Measurements from ENCODE around the gene KLHDC3.
"Not testable (repeated sequence)": the region's sequence is repeated elsewhere in the genome, so short reads cannot be mapped to it uniquely, and the experiment has no call there.

GRCh38 chr6:43041475-43041874, 27.4 kb downstream of the KLHDC3 start:
- TF ChIP-seq, protein P1, sequence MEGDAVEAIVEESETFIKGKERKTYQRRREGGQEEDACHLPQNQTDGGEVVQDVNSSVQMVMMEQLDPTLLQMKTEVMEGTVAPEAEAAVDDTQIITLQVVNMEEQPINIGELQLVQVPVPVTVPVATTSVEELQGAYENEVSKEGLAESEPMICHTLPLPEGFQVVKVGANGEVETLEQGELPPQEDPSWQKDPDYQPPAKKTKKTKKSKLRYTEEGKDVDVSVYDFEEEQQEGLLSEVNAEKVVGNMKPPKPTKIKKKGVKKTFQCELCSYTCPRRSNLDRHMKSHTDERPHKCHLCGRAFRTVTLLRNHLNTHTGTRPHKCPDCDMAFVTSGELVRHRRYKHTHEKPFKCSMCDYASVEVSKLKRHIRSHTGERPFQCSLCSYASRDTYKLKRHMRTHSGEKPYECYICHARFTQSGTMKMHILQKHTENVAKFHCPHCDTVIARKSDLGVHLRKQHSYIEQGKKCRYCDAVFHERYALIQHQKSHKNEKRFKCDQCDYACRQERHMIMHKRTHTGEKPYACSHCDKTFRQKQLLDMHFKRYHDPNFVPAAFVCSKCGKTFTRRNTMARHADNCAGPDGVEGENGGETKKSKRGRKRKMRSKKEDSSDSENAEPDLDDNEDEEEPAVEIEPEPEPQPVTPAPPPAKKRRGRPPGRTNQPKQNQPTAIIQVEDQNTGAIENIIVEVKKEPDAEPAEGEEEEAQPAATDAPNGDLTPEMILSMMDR (IDR thresholded peaks at IDR 0.05; ENCODE audit: low read depth, low read length, poor library complexity, severe bottlenecking), result not testable (repeated sequence)
- TF ChIP-seq EZH2phosphoT487 (IDR thresholded peaks at IDR 0.05; ENCODE audit: borderline replicate concordance, low read length), result not testable (repeated sequence)

Data from DOHH2 (cell line).